H1 (cell line): Measurements from ENCODE around the gene OR1S1. TPM values are rescaled to one million over a fixed set of nuclear protein-coding genes. Genes with fewer than 3 reads are reported as not detected.

Source experiments
- CTCF ChIA-PET: fragments of 300-600 bp; sonication (Branson Sonifier 250); formaldehyde crosslinking; loops from one replicate; lab custom pipeline; 2021; ENCODE audit not compliant: partially characterized antibody; lab: Charles Lee
- POLR2A ChIA-PET: fragments of 300-600 bp; sonication (Branson Sonifier 250); formaldehyde crosslinking; loops from one replicate; lab custom pipeline; 2021; ENCODE audit warnings: inconsistent platforms; ENCODE audit not compliant: partially characterized antibody; lab: Charles Lee
- DNase-seq, 2 experiments: peaks; one replicate each; pipeline versions ENCODE4 v3.0.0 to v3.0.0-alpha.2; 2010 to 2022; ENCODE audit warnings: low spot score in 2 of 2, low read depth in 1 of 2, mixed read lengths in 1 of 2
- FAIRE-seq: peaks from 2 replicates; lab custom pipeline; 2011; peaks lifted over from hg19 to GRCh38; lab: Jason Lieb, UNC
- H2AFZ ChIP-seq: 2 replicates; pipeline ENCODE4 v1.8.1; 2012; ENCODE audit warnings: low read length, inconsistent platforms
- H2AK5ac ChIP-seq: 2 replicates; pipeline ENCODE4 v1.6.1; 2013; ENCODE audit warnings: low read depth, low read length
- H2BK120ac ChIP-seq: replicated peaks from 2 replicates; pipeline ENCODE3; 2013; ENCODE audit warnings: low read depth, low read length, inconsistent platforms
- H2BK12ac ChIP-seq: 2 replicates; pipeline ENCODE4 v1.6.1; 2013; ENCODE audit warnings: low read depth, low read length
- H2BK15ac ChIP-seq: 2 replicates; pipeline ENCODE4 v1.6.1; 2013; ENCODE audit warnings: low read length
- H2BK20ac ChIP-seq: 2 replicates; pipeline ENCODE4 v1.6.1; 2013; ENCODE audit warnings: low read length
- H2BK5ac ChIP-seq: 2 replicates; pipeline ENCODE4 v1.6.1; 2013; ENCODE audit warnings: low read depth, low read length
- H3K14ac ChIP-seq: 2 replicates; pipeline ENCODE4 v1.6.1; 2013; ENCODE audit warnings: inconsistent platforms; ENCODE audit not compliant: insufficient read length
- H3K18ac ChIP-seq: 2 replicates; pipeline ENCODE4 v1.6.1; 2013; ENCODE audit warnings: low read length; ENCODE audit errors: extremely low read depth
- H3K23ac ChIP-seq: 2 replicates; pipeline ENCODE4 v1.6.1; 2013; ENCODE audit warnings: inconsistent platforms; ENCODE audit not compliant: insufficient read length
- H3K23me2 ChIP-seq: 2 replicates; pipeline ENCODE4 v1.6.1; 2013; ENCODE audit warnings: low read depth, low read length
- H3K27ac ChIP-seq: 2 replicates; pipeline ENCODE4 v1.6.1; 2011; ENCODE audit warnings: low read depth, low read length, inconsistent platforms
- H3K27me3 ChIP-seq, 4 experiments: replicated peaks in 1 of 4; 1 replicate in 1 of 4; 2 replicates in 3 of 4; pipeline versions ENCODE4 v1.6.1 to v1.8.1; 2011 to 2013; ENCODE audit warnings: low read length in 3 of 4, mild to moderate bottlenecking in 3 of 4, inconsistent platforms in 2 of 4, mixed read lengths in 2 of 4, moderate library complexity in 1 of 4; ENCODE audit not compliant: control insufficient read depth in 3 of 4, insufficient read depth in 3 of 4; ENCODE audit errors: extremely low read depth in 1 of 4
- H3K36me3 ChIP-seq, 4 experiments: 2 replicates each; pipeline versions ENCODE4 v1.6.1 to v1.8.1; 2011 to 2013; ENCODE audit warnings: mild to moderate bottlenecking in 4 of 4, low read length in 3 of 4, moderate library complexity in 2 of 4, control low read depth in 1 of 4, inconsistent platforms in 1 of 4; ENCODE audit not compliant: insufficient read depth in 4 of 4, control insufficient read depth in 2 of 4
- H3K4ac ChIP-seq: replicated peaks from 2 replicates; pipeline ENCODE3; 2013; ENCODE audit warnings: low read length, low read depth, mixed read lengths, inconsistent platforms; ENCODE audit not compliant: insufficient read length
- H3K4me1 ChIP-seq, 4 experiments: replicated peaks in 1 of 4; 1 replicate in 1 of 4; 2 replicates in 3 of 4; pipeline versions ENCODE4 v1.6.1 to v1.8.1; 2011 to 2013; ENCODE audit warnings: low read length in 3 of 4, inconsistent platforms in 2 of 4, mixed read lengths in 1 of 4; ENCODE audit not compliant: insufficient read depth in 4 of 4, control insufficient read depth in 3 of 4
- H3K4me2 ChIP-seq, 2 experiments: 2 replicates each; pipeline versions ENCODE4 v1.6.1 to v1.8.1; 2011 to 2013; ENCODE audit warnings: low read depth in 2 of 2, low read length in 2 of 2, control low read depth in 1 of 2, inconsistent platforms in 1 of 2, mild to moderate bottlenecking in 1 of 2; ENCODE audit not compliant: insufficient read depth in 1 of 2
- H3K4me3 ChIP-seq, 4 experiments: fragments of 200-600, 300-600 bp in 1 of 4; sonication (generic), shearing (Covaris generic), sonication (Bioruptor Twin) in 1 of 4; 2 replicates each; pipeline versions ENCODE4 v1.5.1 to v1.8.1; 2011 to 2016; ENCODE audit warnings: low read length in 4 of 4, low read depth in 3 of 4, control low read depth in 2 of 4, inconsistent platforms in 2 of 4, mild to moderate bottlenecking in 2 of 4, mixed read lengths in 1 of 4, moderate library complexity in 1 of 4; ENCODE audit not compliant: insufficient read depth in 2 of 4; ENCODE audit errors: extremely low read depth in 1 of 4
- H3K56ac ChIP-seq: replicated peaks from 2 replicates; pipeline ENCODE3; 2013; ENCODE audit warnings: low read depth, mild to moderate bottlenecking, mixed read lengths, low read length, inconsistent platforms; ENCODE audit not compliant: insufficient read length
- H3K79me1 ChIP-seq: 2 replicates; pipeline ENCODE4 v1.6.1; 2013; ENCODE audit warnings: low read depth, low read length, control low read depth
- H3K79me2 ChIP-seq, 2 experiments: 2 replicates each; pipeline versions ENCODE4 v1.6.1 to v1.8.1; 2012 to 2013; ENCODE audit warnings: low read length in 2 of 2, mild to moderate bottlenecking in 2 of 2, inconsistent platforms in 1 of 2; ENCODE audit not compliant: insufficient read depth in 2 of 2, control insufficient read depth in 1 of 2
- H3K9ac ChIP-seq, 4 experiments: replicated peaks in 1 of 4; 1 replicate in 1 of 4; 2 replicates in 3 of 4; pipeline versions ENCODE4 v1.6.1 to v1.8.1; 2011 to 2013; ENCODE audit warnings: low read depth in 3 of 4, low read length in 3 of 4, control low read depth in 2 of 4, mild to moderate bottlenecking in 2 of 4, moderate library complexity in 2 of 4, inconsistent platforms in 1 of 4; ENCODE audit errors: extremely low read depth in 1 of 4
- H3K9me3 ChIP-seq, 2 experiments: 2 replicates each; pipeline versions ENCODE4 v1.6.1 to v1.8.1; 2012 to 2013; ENCODE audit warnings: mild to moderate bottlenecking in 2 of 2, moderate library complexity in 2 of 2, control low read depth in 1 of 2, inconsistent platforms in 1 of 2, low read depth in 1 of 2, low read length in 1 of 2, mixed read lengths in 1 of 2; ENCODE audit not compliant: insufficient read depth in 2 of 2
- H4K20me1 ChIP-seq, 2 experiments: replicated peaks in 1 of 2; 2 replicates each; pipeline versions ENCODE3 to v1.8.1; 2011 to 2013; ENCODE audit warnings: inconsistent platforms in 2 of 2, low read length in 2 of 2, mild to moderate bottlenecking in 1 of 2; ENCODE audit not compliant: insufficient read depth in 2 of 2, control insufficient read depth in 1 of 2
- H4K5ac ChIP-seq: 2 replicates; pipeline ENCODE4 v1.6.1; 2013; ENCODE audit warnings: low read length, low read depth, mixed read lengths, inconsistent platforms; ENCODE audit not compliant: insufficient read length
- H4K8ac ChIP-seq: 2 replicates; pipeline ENCODE4 v1.8.0; 2013; ENCODE audit warnings: mild to moderate bottlenecking, moderate library complexity, low read length, inconsistent platforms; ENCODE audit not compliant: insufficient read depth; ENCODE audit errors: extremely low read depth
- H4K91ac ChIP-seq: replicated peaks from 2 replicates; pipeline ENCODE3; 2013; ENCODE audit warnings: low read length, mixed read lengths, inconsistent platforms; ENCODE audit not compliant: insufficient read length
- ASH2L ChIP-seq: fragments of 200-600, 300-600 bp; sonication (generic); IDR thresholded peaks from one replicate; pipeline ENCODE4 v1.7.1; 2017; ENCODE audit warnings: low read length
- BRCA1 ChIP-seq: IDR thresholded peaks from 2 replicates; pipeline ENCODE4 v1.6.1; 2012; ENCODE audit warnings: low read depth, low read length, improper control_type of control experiment
- EP300 ChIP-seq, 2 experiments: IDR thresholded peaks; 1 replicate in 1 of 2; 2 replicates in 1 of 2; pipeline ENCODE4 v1.6.1; 2011 to 2012; ENCODE audit warnings: low read depth in 2 of 2, low read length in 2 of 2, mild to moderate bottlenecking in 2 of 2, borderline replicate concordance in 1 of 2, inconsistent platforms in 1 of 2, moderate library complexity in 1 of 2
- POU5F1 ChIP-seq: IDR thresholded peaks from 2 replicates; pipeline ENCODE4 v1.6.1; 2011; ENCODE audit warnings: low read depth, mild to moderate bottlenecking, low read length, moderate library complexity
- WGBS, 2 experiments: shearing (Covaris generic) in 1 of 2; methylation state at CpG; one replicate each; pipeline versions ENCODE4 v1.1.6 to v1.1.7; 2013 to 2015; ENCODE audit warnings: low lambda C conversion rate in 2 of 2, mixed read lengths in 2 of 2, inconsistent platforms in 1 of 2, low coverage in 1 of 2, missing lambda C conversion rate in 1 of 2; ENCODE audit not compliant: insufficient replicate concordance in 2 of 2, insufficient coverage in 1 of 2, insufficient read length in 1 of 2; ENCODE audit errors: extremely low coverage in 1 of 2, missing lambda C conversion rate in 1 of 2; 5-methylcytosine and 5-hydroxymethylcytosine counted together
- polyA plus RNA-seq, 7 experiments: library from polyadenylated mRNA; depleted of rRNA in 3 of 7; stranded (reverse) in 5 of 7; unstranded in 2 of 7; fragments of >200 nt in 5 of 7; fragments of 200-250 nt in 2 of 7; gene quantifications; 1 replicate in 5 of 7; 2 replicates in 1 of 7; 4 replicates in 1 of 7; pipeline versions ENCODE4 v1.2.1 to v1.2.3, GENCODE V29; 2011 to 2013; ENCODE audit warnings: missing spikeins in 2 of 7, mixed read lengths in 2 of 7
- total RNA-seq: library from RNA; stranded (reverse); fragmentation: NEBNext Ultra II Directional; extraction: Animal tissue kit (Norgen Biotek cat#: 25700); gene quantifications from 2 replicates; pipeline ENCODE4 v1.2.1, GENCODE V29; 2021

OR1S1 gene
- total and polyA plus RNA-seq, 2 of the 8 experiments (the other 6 are each of a cell fraction or from before 2014, with no cell fraction given), result not detected

DNA sequence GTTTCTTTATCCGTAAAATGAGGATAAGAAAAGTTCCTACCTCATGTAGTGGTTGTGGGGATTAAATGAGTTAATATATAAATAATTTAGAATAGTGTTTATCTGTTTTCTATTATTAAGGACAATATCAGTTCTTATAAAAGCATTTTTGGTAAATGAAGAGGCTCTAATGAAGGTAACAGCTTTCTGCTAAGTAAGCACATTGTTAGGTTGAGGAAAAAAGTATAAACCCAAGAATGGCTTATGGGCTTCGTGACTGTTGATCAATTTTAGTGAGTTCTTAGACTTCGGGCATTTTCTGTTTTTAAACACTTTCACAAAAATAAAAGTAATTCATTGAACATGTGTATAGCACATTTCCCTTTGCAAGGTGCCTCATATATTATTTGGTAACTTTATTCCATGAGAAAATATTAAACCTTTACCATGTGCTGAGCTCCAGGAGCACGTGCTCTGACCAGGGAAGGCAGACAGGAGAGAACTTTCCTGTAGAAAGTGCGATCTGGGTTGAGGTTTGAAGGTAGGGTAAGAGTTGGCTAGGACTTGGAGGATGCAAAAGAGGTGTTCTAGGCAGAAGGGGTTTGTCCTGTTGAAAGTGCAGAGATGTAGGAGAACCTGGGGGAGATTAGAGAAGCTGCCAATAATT lies 35.0 kb upstream of the OR1S1 start:
- no peak for TF ChIP-seq EP300 (IDR thresholded peaks at IDR 0.05; ENCODE audit: borderline replicate concordance in 1 of 2, low read depth in 2 of 2, low read length in 2 of 2)
- no peak for TF ChIP-seq BRCA1
- TF ChIP-seq ASH2L, result no peak
- TF ChIP-seq POU5F1, result no peak
- no peaks in the 10 kb centered on the region; a peak in 1 of 8 replicates for H3K36me3 ChIP-seq
- no peak overlapping the region for H2BK20ac ChIP-seq
- no peak overlapping the region for H4K91ac ChIP-seq
- no peaks in the 10 kb centered on the region for H3K79me2 ChIP-seq
- H3K56ac ChIP-seq, result no peak overlapping the region
- no peak overlapping the region for H3K4ac ChIP-seq
- no peak overlapping the region for H2BK12ac ChIP-seq
- 76% methylated on average over 5 of the region's 5 CpGs; no CpG with 5 or more reads in 1 of the 2 experiments for WGBS, 2 experiments
- ChIA-PET POLR2A (no interaction called here), CTCF (no interaction called here)
- no peaks in the 10 kb centered on the region for H3K23me2 ChIP-seq
- H3K4me1 ChIP-seq, result no peaks in the 10 kb centered on the region
- no peak overlapping the region for H2BK15ac ChIP-seq
- H4K20me1 ChIP-seq, result no peaks in the 10 kb centered on the region
- H3K79me1 ChIP-seq, result no peaks in the 10 kb centered on the region
- H3K18ac ChIP-seq, result no peak overlapping the region
- H3K9ac ChIP-seq, result no peak overlapping the region
- no peak overlapping the region for H3K27ac ChIP-seq
- FAIRE-seq (no peak), DNase-seq (no peak)
- H3K23ac ChIP-seq, result no peak overlapping the region
- no peak overlapping the region for H2BK5ac ChIP-seq
- H2AK5ac ChIP-seq, result no peak overlapping the region
- no peak overlapping the region for H3K4me3 ChIP-seq
- peaks cover 0 to 16% of the 10 kb centered on the region in 2 experiments; a peak in 1 of 4 replicates for H3K9me3 ChIP-seq
- no peak overlapping the region for H3K14ac ChIP-seq
- H4K5ac ChIP-seq, result no peak overlapping the region
- no peaks in the 10 kb centered on the region for H3K27me3 ChIP-seq
- H3K4me2 ChIP-seq, result no peak overlapping the region
- no peak overlapping the region for H2BK120ac ChIP-seq
- no peak overlapping the region for H2AFZ ChIP-seq
- H4K8ac ChIP-seq, result no peak overlapping the region
